Measurements from ENCODE around the gene DLAT.
"Not testable (repeated sequence)": the region's sequence is repeated elsewhere in the genome, so short reads cannot be mapped to it uniquely, and the experiment has no call there.

- TF ChIP-seq CTCF (IDR thresholded peaks at IDR 0.05), result peak in 3 of 7 experiments; percentile 13 to 39 (median 25)
- TF ChIP-seq POLR2AphosphoS5, POLR2A, EP300 (IDR thresholded peaks at IDR 0.05): not testable (repeated sequence)
Observed at GRCh38 chr11:111996669-111997068, 28.5 kb upstream of the DLAT start.
